ENCODE measurements around the gene WDR35.

DNA sequence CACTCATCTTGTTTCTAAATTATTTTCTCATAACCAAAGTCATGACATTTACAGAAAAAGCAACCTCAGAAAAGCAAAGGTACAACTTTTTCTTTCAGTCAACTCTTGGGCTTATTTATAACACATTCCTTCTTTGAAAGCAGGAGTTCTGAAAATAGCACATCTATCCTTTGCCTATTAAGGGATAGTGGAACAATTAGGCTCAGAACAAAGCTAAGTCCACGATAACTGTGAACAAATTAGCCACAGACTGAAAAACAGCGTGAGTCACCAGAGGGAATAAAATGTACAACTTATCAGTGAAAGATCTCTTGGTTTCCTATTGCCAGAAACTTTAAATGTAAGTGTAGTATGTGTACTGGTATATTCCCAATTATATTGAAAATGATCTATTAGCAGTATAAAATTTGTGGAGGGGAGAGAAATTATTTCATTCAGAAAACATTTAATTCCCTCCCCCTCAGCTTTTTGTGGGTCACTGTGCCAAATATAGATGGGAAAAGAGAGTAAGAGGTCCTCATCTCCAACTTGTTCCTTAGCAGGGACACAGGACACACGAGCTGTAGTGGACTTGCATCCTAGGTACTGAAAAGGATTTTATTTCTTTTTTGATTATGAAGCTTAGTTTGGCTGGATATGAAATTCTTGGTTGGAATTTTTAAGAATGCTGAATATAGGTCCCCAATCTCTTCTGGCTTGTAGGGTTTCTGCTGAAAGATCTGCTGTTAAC, 38.0 kb upstream of the WDR35 start:
- TF ChIP-seq POLR2A (IDR thresholded peaks at IDR 0.05; ENCODE audit: low read depth, low read length) (no peak), POLR2AphosphoS5 (IDR thresholded peaks at IDR 0.05; ENCODE audit: low read depth, low read length) (no peak), SPI1 (IDR thresholded peaks at IDR 0.05; ENCODE audit: low read depth, low read length) (no peak), TAF1 (IDR thresholded peaks at IDR 0.05; ENCODE audit: low read depth, low read length) (no peak), POU2F2 (IDR thresholded peaks at IDR 0.05; ENCODE audit: low read depth, low read length) (no peak)
